Measurements from ENCODE around the gene ARMC8. TPM values are rescaled to one million over a fixed set of nuclear protein-coding genes. Genes with fewer than 3 reads are reported as not detected.

The ARMC8 gene
- total RNA-seq, 1 donor from 2014 or later: 29.5 TPM

DNA sequence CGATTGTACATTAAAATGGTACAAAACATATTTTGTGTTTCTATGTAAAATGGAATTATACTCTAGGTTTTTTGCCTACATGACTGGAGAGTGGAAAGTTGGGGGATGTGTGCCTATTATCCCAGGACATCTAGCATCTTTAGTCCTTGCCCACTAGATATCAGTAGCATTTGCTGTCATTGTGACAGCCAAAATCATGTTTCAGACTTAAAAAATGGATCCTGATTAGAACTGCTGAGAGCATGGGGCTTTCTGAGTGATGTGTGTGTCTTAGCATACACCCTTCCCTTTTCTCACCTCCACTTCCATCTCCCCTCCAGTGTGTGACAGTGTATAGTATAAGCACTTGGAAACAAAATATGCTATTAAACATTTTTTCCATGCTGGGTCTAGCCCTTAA, 13.3 kb downstream of the ARMC8 start:
- no peak for FAIRE-seq
- no peak for DNase-seq (ENCODE audit: low read depth)
- TF ChIP-seq CTCF (IDR thresholded peaks at IDR 0.05; ENCODE audit: insufficient read depth, low read length, severe bottlenecking): no peak
- no peaks in the 10 kb centered on the region for H3K27me3 ChIP-seq (ENCODE audit: control insufficient read depth, insufficient read depth, low read length)
- no peak overlapping the region for H3K4me3 ChIP-seq (ENCODE audit: low read depth, low read length)
- H3K36me3 ChIP-seq (ENCODE audit: control insufficient read depth, insufficient read depth, low read length): no peaks in the 10 kb centered on the region

- no peak for TF ChIP-seq CTCF (IDR thresholded peaks at IDR 0.05; ENCODE audit: insufficient read depth, low read length, severe bottlenecking)
- DNase-seq (ENCODE audit: low read depth) (no peak), FAIRE-seq (no peak)
- Histone ChIP-seq H3K36me3 (ENCODE audit: control insufficient read depth, insufficient read depth, low read length) (no peaks in the 10 kb centered on the region), H3K27me3 (ENCODE audit: control insufficient read depth, insufficient read depth, low read length) (no peaks in the 10 kb centered on the region), H3K4me3 (ENCODE audit: low read depth, low read length) (no peak overlapping the region)
Measured at GRCh38 chr3:138202945-138203701, 16.0 kb downstream of the ARMC8 start.

DNA sequence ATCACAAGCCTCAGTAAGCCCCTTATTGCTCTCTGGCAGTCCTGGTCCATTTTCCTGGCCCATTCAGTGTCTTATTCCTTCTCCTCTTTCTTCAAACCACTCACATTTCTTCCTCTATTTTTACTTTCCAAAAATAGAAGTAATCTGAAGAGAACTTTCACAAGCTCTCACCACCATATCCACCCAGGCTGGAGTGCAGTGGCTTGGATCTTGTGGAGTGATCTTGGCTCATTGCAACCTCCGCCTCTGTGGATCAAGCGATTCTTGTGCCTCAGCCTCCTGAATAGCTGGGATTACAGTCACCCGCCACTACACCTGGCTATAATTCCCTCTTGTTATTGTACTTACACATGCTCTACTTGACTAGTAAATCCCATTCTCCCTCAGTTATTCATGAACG, 16.8 kb downstream of the ARMC8 start:
- Histone ChIP-seq H3K36me3 (ENCODE audit: control insufficient read depth, insufficient read depth, low read length) (no peaks in the 10 kb centered on the region), H3K4me3 (ENCODE audit: low read depth, low read length) (no peak overlapping the region), H3K27me3 (ENCODE audit: control insufficient read depth, insufficient read depth, low read length) (no peaks in the 10 kb centered on the region)
- no peak for TF ChIP-seq CTCF (IDR thresholded peaks at IDR 0.05; ENCODE audit: insufficient read depth, low read length, severe bottlenecking)
- FAIRE-seq (no peak), DNase-seq (ENCODE audit: low read depth) (no peak)

- FAIRE-seq: no peak
- Histone ChIP-seq H3K4me3 (ENCODE audit: low read depth, low read length) (no peak overlapping the region), H3K27me3 (ENCODE audit: control insufficient read depth, insufficient read depth, low read length) (no peaks in the 10 kb centered on the region), H3K36me3 (ENCODE audit: control insufficient read depth, insufficient read depth, low read length) (no peaks in the 10 kb centered on the region)
- TF ChIP-seq CTCF (IDR thresholded peaks at IDR 0.05; ENCODE audit: insufficient read depth, low read length, severe bottlenecking): no peak
- no peak for DNase-seq (ENCODE audit: low read depth)
Measured at GRCh38 chr3:138205527-138205926, 18.4 kb downstream of the ARMC8 start.

GRCh38 chr3:138206196-138206595, 19.1 kb downstream of the ARMC8 start:
- no peak for TF ChIP-seq CTCF (IDR thresholded peaks at IDR 0.05; ENCODE audit: insufficient read depth, low read length, severe bottlenecking)
- DNase-seq (ENCODE audit: low read depth) (no peak), FAIRE-seq (no peak)
- Histone ChIP-seq H3K4me3 (ENCODE audit: low read depth, low read length) (no peak overlapping the region), H3K36me3 (ENCODE audit: control insufficient read depth, insufficient read depth, low read length) (no peaks in the 10 kb centered on the region), H3K27me3 (ENCODE audit: control insufficient read depth, insufficient read depth, low read length) (no peaks in the 10 kb centered on the region)

DNA sequence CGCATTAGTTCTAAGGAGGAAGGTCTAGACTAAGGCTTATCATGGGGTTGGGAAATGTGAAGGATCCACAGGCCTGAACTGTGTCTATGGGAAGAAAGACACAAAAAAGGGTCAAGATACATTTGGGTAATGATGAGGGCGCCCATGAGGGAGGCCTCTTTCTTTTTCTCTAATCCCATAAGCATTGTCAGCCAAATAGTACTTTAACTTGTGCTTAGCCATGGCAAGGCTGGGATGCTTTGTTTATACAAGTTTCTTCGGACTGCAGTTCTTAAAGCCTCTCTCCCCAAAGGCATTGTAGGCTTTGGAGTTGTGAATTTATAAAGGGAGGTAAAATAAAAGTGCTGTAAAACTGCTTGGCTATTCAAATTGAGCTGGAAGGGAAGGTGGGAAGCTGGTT, 23.4 kb downstream of the ARMC8 start:
- peak; percentile 58 for FAIRE-seq
- no peak for DNase-seq (ENCODE audit: low read depth)
- no peak overlapping the region for H3K4me3 ChIP-seq (ENCODE audit: low read depth, low read length)
- no peak for TF ChIP-seq CTCF (IDR thresholded peaks at IDR 0.05; ENCODE audit: insufficient read depth, low read length, severe bottlenecking)
- H3K27me3 ChIP-seq (ENCODE audit: control insufficient read depth, insufficient read depth, low read length): no peaks in the 10 kb centered on the region
- no peaks in the 10 kb centered on the region for H3K36me3 ChIP-seq (ENCODE audit: control insufficient read depth, insufficient read depth, low read length)
